ENCODE results near the gene ARSA. TPM values are rescaled to one million over a fixed set of nuclear protein-coding genes. Genes with fewer than 3 reads are reported as not detected.
A peak's percentile ranks its signal among the peaks of the same experiment; 100 is the strongest.
"Not testable (repeated sequence)": the region's sequence is repeated elsewhere in the genome, so short reads cannot be mapped to it uniquely, and the experiment has no call there.

Gene ARSA
- total RNA-seq, 1 donor from 2014 or later = 44.2 TPM

DNA sequence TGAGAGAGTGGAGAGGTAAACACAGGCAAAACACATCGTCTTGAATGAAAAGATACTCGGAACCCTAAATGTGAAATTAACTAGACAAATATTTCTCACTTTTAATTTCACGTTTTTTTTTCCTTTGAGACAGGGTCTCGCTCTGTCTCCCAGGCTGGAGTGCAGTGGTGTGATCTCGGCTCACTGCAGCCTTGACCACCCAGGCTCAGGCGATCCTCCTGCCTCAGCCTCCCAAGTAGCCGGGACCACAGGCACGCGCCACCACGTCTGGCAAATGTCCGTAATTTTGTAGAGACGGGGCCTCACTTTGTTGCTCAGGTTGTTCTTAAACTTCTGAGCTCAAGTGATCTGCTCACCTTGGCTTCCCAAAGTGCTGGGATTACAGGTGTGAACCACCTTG lies 37.3 kb upstream of the ARSA start:
- Histone ChIP-seq H3K27ac (no peak overlapping the region), H3K27me3 (no peaks in the 10 kb centered on the region), H3K4me1 (no peaks in the 10 kb centered on the region), H3K4me3 (no peak overlapping the region), H3K9me3 (no peaks in the 10 kb centered on the region), H3K36me3 (no peaks in the 10 kb centered on the region)
- no peak for TF ChIP-seq CTCF (IDR thresholded peaks at IDR 0.05)
- TF ChIP-seq POLR2A (IDR thresholded peaks at IDR 0.05) = no peak
- TF ChIP-seq POLR2AphosphoS5 (IDR thresholded peaks at IDR 0.05; ENCODE audit: insufficient read depth in 1 of 2, low read depth in 1 of 2) = no peak
- DNase-seq (ENCODE audit: extremely low spot score in 2 of 2) = no peak
- intact Hi-C loops (cut with DNase I) = no loop called here

DNA sequence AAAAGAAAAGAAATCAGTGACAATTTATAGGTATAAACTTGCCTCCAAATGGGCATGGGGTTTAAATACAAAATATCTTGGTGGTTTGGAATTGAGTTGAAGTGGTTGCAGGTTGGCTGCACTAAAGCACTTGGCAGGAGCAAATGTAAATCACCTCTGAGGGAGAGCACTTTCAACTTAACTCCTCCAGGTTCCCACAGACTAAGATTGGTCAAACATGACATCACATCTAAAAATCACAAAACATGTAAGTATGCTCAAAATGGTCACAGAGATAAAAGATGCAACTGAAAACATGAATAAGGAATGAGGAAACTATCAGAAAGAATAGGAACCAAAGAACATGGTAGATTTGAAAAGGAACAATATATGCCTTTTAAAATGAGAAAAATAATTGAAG lies 32.4 kb upstream of the ARSA start:
- no peak for TF ChIP-seq POLR2A (IDR thresholded peaks at IDR 0.05)
- no peak for TF ChIP-seq POLR2AphosphoS5 (IDR thresholded peaks at IDR 0.05; ENCODE audit: insufficient read depth in 1 of 2, low read depth in 1 of 2)
- no peak for TF ChIP-seq CTCF (IDR thresholded peaks at IDR 0.05)
- no peaks in the 10 kb centered on the region for H3K9me3 ChIP-seq
- no peaks in the 10 kb centered on the region for H3K27me3 ChIP-seq
- H3K4me1 ChIP-seq = no peaks in the 10 kb centered on the region
- H3K4me3 ChIP-seq = no peak overlapping the region
- no peak for DNase-seq (ENCODE audit: extremely low spot score in 2 of 2)
- intact Hi-C loops (cut with DNase I) = no loop called here
- H3K27ac ChIP-seq = no peak overlapping the region
- no peaks in the 10 kb centered on the region for H3K36me3 ChIP-seq

- H3K27me3 ChIP-seq; intact Hi-C loops (cut with DNase I); DNase-seq (ENCODE audit: extremely low spot score in 2 of 2); H3K4me3 ChIP-seq; H3K9me3 ChIP-seq; H3K36me3 ChIP-seq; H3K4me1 ChIP-seq; H3K27ac ChIP-seq: not testable (repeated sequence)
Observed at GRCh38 chr22:50659711-50660110, 31.8 kb upstream of the ARSA start.

GRCh38 chr22:50657925-50658324 lies 30.0 kb upstream of the ARSA start:
- H3K4me1 ChIP-seq = no peaks in the 10 kb centered on the region
- H3K9me3 ChIP-seq = no peaks in the 10 kb centered on the region
- H3K4me3 ChIP-seq = no peak overlapping the region
- no peak for DNase-seq (ENCODE audit: extremely low spot score in 2 of 2)
- no peak for TF ChIP-seq CTCF (IDR thresholded peaks at IDR 0.05)
- no peak for TF ChIP-seq POLR2A (IDR thresholded peaks at IDR 0.05)
- TF ChIP-seq POLR2AphosphoS5 (IDR thresholded peaks at IDR 0.05; ENCODE audit: insufficient read depth in 1 of 2, low read depth in 1 of 2) = no peak
- intact Hi-C loops (cut with DNase I) = no loop called here
- no peaks in the 10 kb centered on the region for H3K27me3 ChIP-seq
- no peaks in the 10 kb centered on the region for H3K36me3 ChIP-seq
- no peak overlapping the region for H3K27ac ChIP-seq

GRCh38 chr22:50656122-50657070 lies 28.4 kb upstream of the ARSA start:
- Histone ChIP-seq H3K4me1 (no peaks in the 10 kb centered on the region), H3K4me3 (no peak overlapping the region), H3K27ac (no peak overlapping the region), H3K27me3 (no peaks in the 10 kb centered on the region), H3K36me3 (no peaks in the 10 kb centered on the region), H3K9me3 (no peaks in the 10 kb centered on the region)
- no peak for DNase-seq (ENCODE audit: extremely low spot score in 2 of 2)
- TF ChIP-seq CTCF (IDR thresholded peaks at IDR 0.05) (no peak), POLR2AphosphoS5 (IDR thresholded peaks at IDR 0.05; ENCODE audit: insufficient read depth in 1 of 2, low read depth in 1 of 2) (peak; percentile 57 to 64)
- intact Hi-C loops (cut with DNase I) = no loop called here

- H3K27ac ChIP-seq; H3K9me3 ChIP-seq; H3K36me3 ChIP-seq; H3K4me3 ChIP-seq; intact Hi-C loops (cut with DNase I); DNase-seq (ENCODE audit: extremely low spot score in 2 of 2); H3K4me1 ChIP-seq; H3K27me3 ChIP-seq: not testable (repeated sequence)
Observed at GRCh38 chr22:50654664-50655063, 26.7 kb upstream of the ARSA start.
